Muscle layer of duodenum (tissue), 2 donors: ENCODE results near the gene FERD3L.
A peak's percentile ranks its signal among the peaks of the same experiment; 100 is the strongest.

Experiments
- H3K27ac ChIP-seq: one replicate; pipeline ENCODE4 v1.7.0; 2013; ENCODE audit warnings: mild to moderate bottlenecking, low read length
- H3K27me3 ChIP-seq: one replicate; pipeline ENCODE4 v1.7.0; 2013; ENCODE audit warnings: low read depth, mild to moderate bottlenecking, control low read depth, low read length
- H3K36me3 ChIP-seq, 2 donors: one replicate each; pipeline ENCODE4 v1.7.0; 2013; ENCODE audit warnings: low read length in 2 of 2, control low read depth in 1 of 2, mild to moderate bottlenecking in 1 of 2; ENCODE audit not compliant: insufficient read depth in 2 of 2, control insufficient read depth in 1 of 2
- H3K4me1 ChIP-seq, 2 donors: one replicate each; pipeline ENCODE4 v1.7.0; 2013; ENCODE audit warnings: low read length in 2 of 2, mild to moderate bottlenecking in 2 of 2, control low read depth in 1 of 2, moderate library complexity in 1 of 2; ENCODE audit not compliant: insufficient read depth in 2 of 2, control insufficient read depth in 1 of 2
- H3K4me3 ChIP-seq, 2 donors: one replicate each; pipeline ENCODE4 v1.7.0; 2013; ENCODE audit warnings: low read length in 2 of 2, low read depth in 1 of 2, mild to moderate bottlenecking in 1 of 2
- H3K9me3 ChIP-seq, 2 donors: one replicate each; pipeline ENCODE4 v1.7.0; 2013; ENCODE audit warnings: low read length in 2 of 2, control low read depth in 1 of 2, mild to moderate bottlenecking in 1 of 2; ENCODE audit not compliant: control insufficient read depth in 1 of 2
- donor health status: healthy.

FERD3L gene

GRCh38 chr7:19106241-19107080, 38.8 kb downstream of the FERD3L start:
- Histone ChIP-seq H3K27me3 (peaks cover 58% of the 10 kb centered on the region), H3K36me3 (no peaks in the 10 kb centered on the region), H3K4me1 (peaks cover 0 to 26% of the 10 kb centered on the region in 2 donors), H3K9me3 (peaks cover 0 to 4% of the 10 kb centered on the region in 2 donors), H3K4me3 (peak overlapping the region; percentile 0 to 53), H3K27ac (no peak overlapping the region)

DNA sequence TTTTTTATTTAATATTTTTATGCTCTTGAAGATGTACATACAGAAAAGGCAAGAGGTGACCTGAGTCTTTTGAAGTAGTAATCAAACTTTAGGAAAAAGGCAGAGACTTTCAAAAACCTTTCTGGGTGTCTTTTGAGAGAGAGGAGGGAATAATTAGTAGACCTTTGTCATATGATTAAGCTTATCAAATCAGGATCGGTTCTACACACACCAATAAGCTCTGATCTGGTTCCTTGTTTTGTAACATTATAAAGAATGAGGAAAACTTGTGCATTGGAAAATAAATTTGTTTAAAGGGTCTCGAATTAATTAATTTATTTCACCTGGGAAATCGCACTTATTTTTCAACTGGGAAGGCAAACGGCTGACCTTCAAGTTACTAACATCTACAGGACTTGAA, 39.7 kb downstream of the FERD3L start:
- Histone ChIP-seq H3K9me3 (peaks cover 0 to 4% of the 10 kb centered on the region in 2 donors), H3K4me1 (peaks cover 0 to 26% of the 10 kb centered on the region in 2 donors), H3K27ac (no peak overlapping the region), H3K27me3 (peaks cover 51% of the 10 kb centered on the region), H3K4me3 (no peak overlapping the region), H3K36me3 (no peaks in the 10 kb centered on the region)

GRCh38 chr7:19104811-19105210, 40.4 kb downstream of the FERD3L start:
- H3K27me3 ChIP-seq = peaks cover 43% of the 10 kb centered on the region
- peaks cover 0 to 26% of the 10 kb centered on the region in 2 donors for H3K4me1 ChIP-seq
- no peaks in the 10 kb centered on the region for H3K36me3 ChIP-seq
- no peak overlapping the region for H3K27ac ChIP-seq
- H3K4me3 ChIP-seq = no peak overlapping the region
- no peaks in the 10 kb centered on the region for H3K9me3 ChIP-seq

DNA sequence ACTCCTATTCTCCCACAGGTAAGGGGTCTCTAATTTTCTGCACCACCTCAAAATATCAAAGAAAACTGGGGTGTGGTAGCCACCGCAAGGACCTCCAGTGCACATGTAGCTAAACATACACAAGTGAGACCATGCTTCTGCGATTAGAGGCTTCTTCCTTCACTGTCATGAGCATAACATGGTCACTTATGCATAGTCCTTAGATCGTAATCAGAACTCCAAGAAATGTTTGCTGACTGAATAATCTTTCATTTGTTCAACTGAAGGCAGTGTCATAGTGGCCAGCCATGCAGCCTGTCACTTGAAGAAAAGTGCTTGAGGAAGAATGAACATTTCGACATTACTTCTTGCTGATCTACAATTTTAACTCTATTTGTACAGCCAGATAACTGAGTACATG, 42.3 kb downstream of the FERD3L start:
- Histone ChIP-seq H3K9me3 (no peaks in the 10 kb centered on the region), H3K27me3 (peaks cover 24% of the 10 kb centered on the region), H3K27ac (no peak overlapping the region), H3K36me3 (no peaks in the 10 kb centered on the region), H3K4me1 (peaks cover 0 to 20% of the 10 kb centered on the region in 2 donors), H3K4me3 (no peak overlapping the region)

DNA sequence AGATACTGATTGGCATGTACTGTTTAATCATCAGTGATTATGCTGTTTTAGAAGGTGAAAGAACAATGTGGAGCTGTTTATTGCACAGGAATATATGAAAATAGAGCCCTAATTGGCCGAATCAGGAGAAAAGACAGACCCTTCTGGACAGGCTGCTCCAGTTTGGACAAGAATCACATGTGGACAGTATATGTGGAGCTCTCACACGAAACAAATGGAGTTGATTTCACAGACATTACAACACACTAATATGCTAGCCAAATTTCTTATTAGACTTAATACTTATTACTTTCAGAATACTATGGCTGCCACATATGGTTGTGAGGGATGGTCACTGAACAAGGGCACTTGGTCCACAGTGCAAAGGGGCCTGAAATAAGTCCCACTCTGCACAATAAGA, 43.3 kb downstream of the FERD3L start:
- Histone ChIP-seq H3K27ac (no peak overlapping the region), H3K27me3 (peaks cover 14% of the 10 kb centered on the region), H3K4me1 (peaks cover 0 to 10% of the 10 kb centered on the region in 2 donors), H3K4me3 (no peak overlapping the region), H3K9me3 (no peaks in the 10 kb centered on the region), H3K36me3 (no peaks in the 10 kb centered on the region)

DNA sequence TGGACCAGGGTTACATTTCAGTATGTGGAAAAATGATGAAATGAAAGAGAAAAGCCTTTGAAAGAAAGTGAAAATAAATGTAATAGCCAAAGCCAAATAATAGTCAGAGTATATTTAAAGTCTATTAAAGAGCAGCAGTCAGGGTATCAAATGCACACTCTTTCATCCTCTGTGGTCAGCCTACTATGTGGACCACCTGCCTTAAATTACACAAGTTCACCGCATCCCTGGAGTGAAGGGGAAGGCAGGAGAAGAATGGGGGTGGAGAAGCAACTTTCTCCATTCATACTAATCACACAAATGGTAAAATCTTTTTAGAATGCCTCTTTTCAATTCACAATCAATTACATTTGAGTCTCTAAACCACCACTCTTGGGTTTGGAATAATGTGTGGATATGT, 43.7 kb downstream of the FERD3L start:
- no peak overlapping the region for H3K27ac ChIP-seq
- H3K9me3 ChIP-seq = no peaks in the 10 kb centered on the region
- peaks cover 10% of the 10 kb centered on the region for H3K27me3 ChIP-seq
- H3K4me3 ChIP-seq = no peak overlapping the region
- peaks cover 0 to 6% of the 10 kb centered on the region in 2 donors for H3K4me1 ChIP-seq
- no peaks in the 10 kb centered on the region for H3K36me3 ChIP-seq

- no peaks in the 10 kb centered on the region for H3K36me3 ChIP-seq
- no peaks in the 10 kb centered on the region for H3K4me1 ChIP-seq
- H3K9me3 ChIP-seq = no peaks in the 10 kb centered on the region
- H3K27ac ChIP-seq = no peak overlapping the region
- H3K27me3 ChIP-seq = no peaks in the 10 kb centered on the region
- H3K4me3 ChIP-seq = no peak overlapping the region
Measured at GRCh38 chr7:19099924-19100323, 45.3 kb downstream of the FERD3L start.

GRCh38 chr7:19099194-19099593, 46.0 kb downstream of the FERD3L start:
- no peaks in the 10 kb centered on the region for H3K27me3 ChIP-seq

GRCh38 chr7:19098510-19098909, 46.7 kb downstream of the FERD3L start:
- Histone ChIP-seq H3K9me3 (no peaks in the 10 kb centered on the region), H3K27me3 (no peaks in the 10 kb centered on the region), H3K4me1 (no peaks in the 10 kb centered on the region), H3K27ac (no peak overlapping the region), H3K4me3 (no peak overlapping the region), H3K36me3 (no peaks in the 10 kb centered on the region)

More at GRCh38 chr7:19099194-19099593, 46.0 kb downstream of the FERD3L start:
- no peak overlapping the region for H3K4me3 ChIP-seq
- no peaks in the 10 kb centered on the region for H3K4me1 ChIP-seq
- no peaks in the 10 kb centered on the region for H3K9me3 ChIP-seq
- no peak overlapping the region for H3K27ac ChIP-seq
- H3K36me3 ChIP-seq = no peaks in the 10 kb centered on the region

DNA sequence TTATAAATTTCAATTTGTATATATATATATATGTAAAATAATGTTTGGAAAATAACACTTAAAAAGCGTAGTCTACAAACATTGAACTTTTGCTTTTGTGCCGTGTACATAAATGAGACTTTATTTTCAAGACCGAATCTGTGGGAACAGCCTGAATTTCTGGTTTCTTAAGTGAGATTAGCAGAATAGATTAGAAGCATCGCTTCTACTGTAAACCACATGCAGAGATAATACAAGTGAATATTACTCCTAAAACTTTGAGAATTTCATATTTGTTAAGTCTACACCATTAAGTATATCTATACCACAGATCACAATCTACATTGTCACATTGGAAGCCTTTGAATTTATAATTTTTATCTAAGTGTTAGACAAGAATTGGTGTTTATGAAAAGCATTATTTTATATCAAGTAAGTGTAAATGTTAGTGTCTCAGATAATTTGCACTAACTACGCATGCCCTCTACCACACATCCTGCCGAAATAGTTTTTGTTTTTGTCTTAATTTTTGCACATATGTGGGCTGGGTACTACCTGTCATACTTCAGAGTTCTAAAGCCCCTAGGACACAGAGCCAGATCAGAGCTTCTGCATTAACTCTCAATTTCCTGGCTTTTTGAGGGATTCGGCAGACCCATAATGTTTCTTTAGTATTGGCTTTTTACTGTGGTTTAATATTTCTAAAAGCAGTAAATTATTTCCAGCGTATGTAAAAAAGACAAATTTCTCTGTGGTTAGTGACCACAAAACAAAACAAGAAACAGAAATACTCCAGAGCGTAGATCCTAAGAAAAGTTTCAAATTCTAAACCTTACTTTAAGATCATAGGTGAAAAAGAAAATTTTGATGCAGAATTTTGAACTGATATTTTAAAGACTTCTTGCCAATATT, 47.8 kb downstream of the FERD3L start:
- Histone ChIP-seq H3K27ac (no peak overlapping the region), H3K36me3 (no peaks in the 10 kb centered on the region), H3K4me3 (no peak overlapping the region), H3K27me3 (no peaks in the 10 kb centered on the region), H3K9me3 (no peaks in the 10 kb centered on the region), H3K4me1 (no peaks in the 10 kb centered on the region)

DNA sequence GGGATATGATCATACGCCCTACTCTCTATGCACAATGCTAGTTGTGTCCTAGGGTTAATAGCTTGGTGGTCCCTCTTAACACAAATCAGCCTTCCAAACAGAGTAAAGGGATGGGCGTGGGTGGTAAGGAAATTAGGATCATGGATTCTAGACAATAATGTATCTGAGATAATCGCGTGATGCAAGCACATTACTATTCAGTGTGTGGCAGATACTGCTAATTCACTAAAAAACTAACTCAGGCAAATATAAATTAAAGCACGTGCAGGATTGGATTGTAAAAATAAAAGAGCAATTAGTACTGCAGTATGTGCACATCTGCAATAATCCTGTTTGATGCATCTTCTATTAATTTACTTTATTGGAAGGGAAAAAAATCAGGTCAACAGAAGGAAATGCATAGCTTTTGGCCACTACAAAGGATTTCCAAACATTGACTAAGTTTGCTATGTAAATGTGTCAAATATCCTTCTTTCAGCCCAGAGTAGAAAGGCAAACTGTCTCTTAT, 49.8 kb downstream of the FERD3L start:
- Histone ChIP-seq H3K4me3 (no peak overlapping the region), H3K27me3 (no peaks in the 10 kb centered on the region), H3K36me3 (no peaks in the 10 kb centered on the region), H3K4me1 (no peaks in the 10 kb centered on the region), H3K9me3 (no peaks in the 10 kb centered on the region), H3K27ac (no peak overlapping the region)
